Activated CD4-positive, alpha-beta T cell treated with anti-CD3 and anti-CD28 coated beads for 36 hours (primary cell): Measurements from ENCODE around the gene SCP2. TPM values are rescaled to one million over a fixed set of nuclear protein-coding genes. Genes with fewer than 3 reads are reported as not detected.

ENCODE experiments used
- ATAC-seq: fragments of 200-7000 bp; cut with Tn5 transposase; one replicate; pipeline ENCODE4 v1.10.0; 2021; ENCODE audit warnings: mild to moderate bottlenecking, moderate library complexity
- CTCF ChIA-PET: fragments of 350-600 bp; sonication (Branson Sonifier 250); formaldehyde crosslinking; loops from one replicate; lab custom pipeline; 2021; ENCODE audit warnings: antibody characterized with exemption; lab: Charles Lee
- POLR2A ChIA-PET: fragments of 350-600 bp; sonication (Branson Sonifier 250); formaldehyde crosslinking; loops from one replicate; lab custom pipeline; 2021; ENCODE audit warnings: antibody characterized with exemption, inconsistent platforms; lab: Charles Lee
- DNase-seq: peaks from one replicate; pipeline ENCODE4 v3.0.0-alpha.2; 2020
- H3K27ac Mint-ChIP-seq: one replicate; pipeline ENCODE4 v1.8.0; 2021; ENCODE audit warnings: mixed read lengths
- H3K27me3 Mint-ChIP-seq: one replicate; pipeline ENCODE4 v1.8.0; 2021; ENCODE audit warnings: mixed read lengths
- H3K36me3 Mint-ChIP-seq: one replicate; pipeline ENCODE4 v1.8.0; 2021; ENCODE audit warnings: low read depth, mixed read lengths
- H3K4me1 Mint-ChIP-seq: one replicate; pipeline ENCODE4 v1.8.0; 2021; ENCODE audit warnings: mixed read lengths
- H3K4me3 Mint-ChIP-seq: one replicate; pipeline ENCODE4 v1.8.0; 2021; ENCODE audit warnings: mild to moderate bottlenecking, moderate library complexity, mixed read lengths
- H3K9me3 Mint-ChIP-seq: one replicate; pipeline ENCODE4 v1.8.0; 2021; ENCODE audit warnings: low read depth, mixed read lengths
- intact Hi-C, 2 experiments: fragments of 100-400 bp; cut with DNase I in 1 of 2; cut with micrococcal nuclease in 1 of 2; formaldehyde crosslinking; loops; one replicate each; pipeline versions ENCODE4 v1.14.2 to v1.15.1; 2022 to 2024; cut with DNase I, micrococcal nuclease
- total RNA-seq, 2 experiments: library from RNA; stranded (reverse); gene quantifications; one replicate each; pipeline ENCODE4 v1.2.3, GENCODE V29; 2021

The SCP2 gene
- total RNA-seq, 2 experiments from 2014 or later, result 46.6 to 67.1 TPM

DNA sequence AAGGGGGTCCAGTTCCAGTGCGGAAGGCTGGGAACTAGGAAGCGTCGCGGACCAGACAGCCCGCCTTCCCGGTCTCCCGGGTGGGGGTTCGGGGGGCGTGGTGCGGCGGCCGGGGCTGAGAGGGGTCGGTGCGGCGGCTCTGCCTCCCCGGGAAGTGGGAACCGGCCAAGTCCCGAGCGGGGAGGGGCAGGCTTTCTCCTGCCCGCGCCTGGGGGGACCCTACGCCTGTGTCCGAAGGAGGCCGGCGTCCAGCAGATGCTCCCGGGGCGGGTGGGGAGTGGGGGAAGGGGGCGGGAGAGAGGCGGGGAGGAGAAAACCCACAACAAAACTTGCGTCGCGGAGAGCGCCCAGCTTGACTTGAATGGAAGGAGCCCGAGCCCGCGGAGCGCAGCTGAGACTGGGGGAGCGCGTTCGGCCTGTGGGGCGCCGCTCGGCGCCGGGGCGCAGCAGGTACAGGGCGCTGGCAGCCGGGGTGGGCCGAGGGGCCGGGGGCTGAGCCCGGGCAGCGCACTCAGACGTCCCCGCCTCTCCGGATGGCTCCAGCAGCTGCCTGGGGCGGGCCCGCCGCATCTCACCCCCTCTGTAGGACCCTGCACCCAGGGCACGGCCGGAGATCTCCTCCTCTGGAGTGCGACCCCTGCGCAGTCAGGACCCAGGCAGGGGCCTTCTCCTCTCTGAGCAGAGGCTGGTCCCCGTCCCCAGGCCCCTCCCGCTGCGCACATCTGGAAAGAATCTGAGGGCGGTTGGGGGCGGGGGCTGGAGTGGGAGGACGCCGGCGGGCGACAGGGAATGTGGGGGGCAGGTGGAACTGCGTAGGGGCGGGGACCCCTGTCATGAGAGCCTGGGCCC, 135.0 kb downstream of the SCP2 start, which contains the start of gene PODN:
PODN (plus strand) TSS at position 355 of the 849 bp plus-strand sequence. CDS start 7,643 bp downstream, outside the sequence.
- DNase-seq, result peak; percentile 34
- ATAC-seq, result peak; percentile 47
- Mint-ChIP-seq H3K27me3 (peaks cover 37% of the 10 kb centered on the region), H3K27ac (no peak within 1 kb of the TSS), H3K4me3 (peak within 1 kb of the TSS; percentile 40), H3K4me1 (peaks cover 4% of the 10 kb centered on the region), H3K36me3 (no peaks in the 10 kb centered on the region), H3K9me3 (no peaks in the 10 kb centered on the region)
- intact Hi-C loops, result loop anchor here in 1 of 2 experiments (10.0 kb wide), 1 partner anchor 123 kb away; no protein-coding TSS in a partner anchor
- POLR2A ChIA-PET, result no interaction called here
- CTCF ChIA-PET, result interaction anchor here (1.1 kb wide), 1 partner anchor 120 kb away, joined by 3 read pairs; no protein-coding TSS in a partner anchor

DNA sequence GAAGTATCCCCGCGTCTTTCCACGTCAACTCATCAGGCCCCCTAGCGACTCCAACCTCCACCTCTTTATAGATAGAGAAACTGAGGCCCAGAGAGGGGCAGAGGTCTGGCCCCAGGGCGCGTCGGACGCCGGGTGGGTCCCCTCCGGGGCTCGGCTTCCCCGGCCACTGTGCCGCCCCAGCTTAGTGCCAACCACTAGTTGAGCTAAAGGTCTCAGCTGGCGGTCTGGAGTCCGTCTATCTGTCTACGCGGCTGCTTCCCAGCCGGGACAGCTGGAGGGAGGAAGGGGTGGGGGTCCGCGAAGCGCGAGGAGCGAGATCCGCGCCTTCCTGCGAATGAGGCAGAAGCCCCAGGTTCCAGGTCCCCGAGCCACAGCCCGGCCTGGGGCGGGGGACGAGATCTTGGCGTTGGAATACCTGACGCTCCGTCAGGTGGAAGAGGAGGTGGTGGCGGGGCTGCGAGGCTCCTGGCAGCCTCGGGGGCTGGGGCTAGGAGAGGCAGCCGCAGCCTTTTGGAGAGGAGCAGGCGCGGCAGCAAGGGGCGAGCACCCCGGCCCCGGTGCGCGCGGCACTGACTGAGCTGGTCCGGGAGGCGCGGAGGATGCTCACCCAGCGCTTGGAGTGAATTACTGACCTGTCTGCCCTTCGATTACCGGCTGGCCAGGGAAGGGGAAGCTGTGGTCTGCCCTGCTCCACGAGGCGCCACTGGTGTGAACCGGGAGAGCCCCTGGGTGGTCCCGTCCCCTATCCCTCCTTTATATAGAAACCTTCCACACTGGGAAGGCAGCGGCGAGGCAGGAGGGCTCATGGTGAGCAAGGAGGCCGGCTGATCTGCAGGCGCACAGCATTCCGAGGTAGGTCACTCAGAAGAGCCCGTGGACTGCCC, 135.9 kb downstream of the SCP2 start:
- Mint-ChIP-seq H3K27me3 (peaks cover 37% of the 10 kb centered on the region), H3K9me3 (no peaks in the 10 kb centered on the region), H3K27ac (no peak overlapping the region), H3K4me1 (peaks cover 4% of the 10 kb centered on the region), H3K36me3 (no peaks in the 10 kb centered on the region), H3K4me3 (peak overlapping the region; percentile 40)
- ChIA-PET POLR2A (no interaction called here), CTCF (interaction anchor here (1.1 kb wide), 1 partner anchor 119 kb away, joined by 3 read pairs; no protein-coding TSS in a partner anchor)
- no peak for ATAC-seq
- intact Hi-C loops, result loop anchor here in 1 of 2 experiments (10.0 kb wide), 1 partner anchor 122 kb away; no protein-coding TSS in a partner anchor
- no peak for DNase-seq

DNA sequence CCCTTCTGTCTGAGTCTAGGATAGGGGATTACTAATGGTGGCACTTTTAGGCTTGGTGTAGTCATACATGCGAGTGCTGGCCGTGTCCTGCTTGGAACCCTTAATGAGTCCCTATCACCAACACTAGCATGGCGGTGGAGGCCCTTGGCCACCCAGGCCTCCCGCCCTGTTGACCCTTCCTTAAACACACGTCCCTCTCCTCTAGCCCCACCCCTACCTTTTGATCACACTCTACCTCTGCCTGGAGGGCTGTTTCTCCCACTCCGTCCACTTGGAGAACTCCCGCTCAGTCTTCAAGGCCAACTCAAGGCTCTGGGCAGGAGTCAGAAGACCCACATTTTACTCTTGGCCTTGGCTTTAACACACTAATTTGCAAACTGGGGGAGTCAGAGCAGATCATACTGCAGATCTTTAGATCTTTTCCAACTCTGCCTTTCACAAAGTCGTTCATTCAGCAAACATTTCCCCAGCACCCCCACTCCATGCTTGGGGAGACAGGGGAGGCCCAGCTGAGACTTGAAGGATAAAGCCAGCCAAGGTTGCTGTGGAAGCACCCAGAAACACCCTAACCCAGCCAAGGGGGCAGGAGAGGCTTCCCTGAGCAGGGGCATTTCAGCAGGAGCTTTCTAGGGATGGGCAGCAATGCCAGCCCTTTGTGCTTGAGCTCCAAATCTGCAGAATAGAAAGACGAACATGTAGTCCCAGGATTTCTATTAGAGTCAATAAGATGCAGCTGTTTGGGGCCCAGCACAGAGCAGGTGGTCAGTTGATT, 136.9 kb downstream of the SCP2 start:
- ChIA-PET POLR2A (no interaction called here), CTCF (interaction anchor here (0.7 kb wide), 1 partner anchor 21 kb away, joined by 3 read pairs; no protein-coding TSS in a partner anchor)
- no peak overlapping the region for H3K27ac Mint-ChIP-seq

DNA sequence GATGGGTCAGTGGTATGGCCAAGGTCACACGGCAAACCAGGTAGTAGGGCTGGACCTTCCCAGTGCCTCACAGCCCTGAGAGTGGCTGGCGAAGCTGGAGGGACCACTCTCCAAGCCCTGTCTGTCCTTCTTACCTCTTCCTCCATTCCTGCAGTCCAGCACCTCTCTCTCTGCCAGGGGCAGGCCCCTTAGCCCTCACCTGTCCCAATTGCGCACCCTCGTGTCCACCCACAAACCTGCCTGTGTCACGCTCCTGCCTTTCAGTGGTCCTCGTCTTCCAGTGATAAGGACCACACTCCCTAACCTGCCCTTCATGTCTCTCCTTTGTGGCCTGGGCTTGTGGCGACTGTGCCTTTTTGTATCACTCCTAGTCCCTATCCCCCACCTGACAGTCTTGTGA, 138.3 kb downstream of the SCP2 start:
- DNase-seq (no peak), ATAC-seq (no peak)
- POLR2A ChIA-PET, result no interaction called here

More for the DNA sequence above, 136.9 kb downstream of the SCP2 start:
- peaks cover 4% of the 10 kb centered on the region for H3K4me1 Mint-ChIP-seq
- DNase-seq, result no peak
- no peak overlapping the region for H3K4me3 Mint-ChIP-seq
- no peaks in the 10 kb centered on the region for H3K36me3 Mint-ChIP-seq
- no peaks in the 10 kb centered on the region for H3K9me3 Mint-ChIP-seq
- intact Hi-C loops, result loop anchor here in 1 of 2 experiments (10.0 kb wide), 1 partner anchor 121 kb away; no protein-coding TSS in a partner anchor
- ATAC-seq, result no peak
- H3K27me3 Mint-ChIP-seq, result peaks cover 37% of the 10 kb centered on the region

DNA sequence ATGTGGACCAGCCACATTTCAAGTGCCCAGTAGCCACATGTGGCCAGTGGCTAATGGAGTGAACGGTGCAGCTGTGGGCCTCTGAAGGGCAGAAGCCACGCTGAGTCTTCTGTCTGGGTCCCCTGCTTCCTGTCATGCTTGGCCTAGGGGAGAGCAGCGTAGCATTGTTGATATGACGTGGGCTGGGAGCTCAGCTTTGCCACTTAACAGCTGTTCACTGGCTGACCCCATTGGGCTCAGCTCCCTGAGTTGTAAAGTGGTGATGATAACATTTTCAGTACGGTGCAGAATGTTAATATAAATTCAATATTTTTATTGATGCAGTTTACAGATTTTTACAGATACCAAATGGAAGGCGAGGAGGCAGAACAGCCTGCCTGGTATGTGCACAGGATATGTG, 139.4 kb downstream of the SCP2 start:
- ATAC-seq (no peak), DNase-seq (no peak)
- Mint-ChIP-seq H3K4me1 (peaks cover 4% of the 10 kb centered on the region), H3K36me3 (no peaks in the 10 kb centered on the region), H3K9me3 (no peaks in the 10 kb centered on the region), H3K27me3 (peaks cover 23% of the 10 kb centered on the region), H3K4me3 (no peak overlapping the region), H3K27ac (no peak overlapping the region)
- intact Hi-C loops, result loop anchor here in 1 of 2 experiments (10.0 kb wide), 1 partner anchor 118 kb away; no protein-coding TSS in a partner anchor
- ChIA-PET CTCF (interaction anchor here (0.6 to 1.0 kb wide), 2 partner anchors 10 to 14 kb away, joined by 3 read pairs; no protein-coding TSS in a partner anchor), POLR2A (no interaction called here)

More for the DNA sequence above, 138.3 kb downstream of the SCP2 start:
- Mint-ChIP-seq H3K36me3 (no peaks in the 10 kb centered on the region), H3K27me3 (peaks cover 33% of the 10 kb centered on the region), H3K27ac (no peak overlapping the region), H3K9me3 (no peaks in the 10 kb centered on the region), H3K4me1 (peaks cover 4% of the 10 kb centered on the region), H3K4me3 (no peak overlapping the region)
- intact Hi-C loops, result loop anchor here in 1 of 2 experiments (10.0 kb wide), 1 partner anchor 119 kb away; no protein-coding TSS in a partner anchor
- CTCF ChIA-PET, result no interaction called here

DNA sequence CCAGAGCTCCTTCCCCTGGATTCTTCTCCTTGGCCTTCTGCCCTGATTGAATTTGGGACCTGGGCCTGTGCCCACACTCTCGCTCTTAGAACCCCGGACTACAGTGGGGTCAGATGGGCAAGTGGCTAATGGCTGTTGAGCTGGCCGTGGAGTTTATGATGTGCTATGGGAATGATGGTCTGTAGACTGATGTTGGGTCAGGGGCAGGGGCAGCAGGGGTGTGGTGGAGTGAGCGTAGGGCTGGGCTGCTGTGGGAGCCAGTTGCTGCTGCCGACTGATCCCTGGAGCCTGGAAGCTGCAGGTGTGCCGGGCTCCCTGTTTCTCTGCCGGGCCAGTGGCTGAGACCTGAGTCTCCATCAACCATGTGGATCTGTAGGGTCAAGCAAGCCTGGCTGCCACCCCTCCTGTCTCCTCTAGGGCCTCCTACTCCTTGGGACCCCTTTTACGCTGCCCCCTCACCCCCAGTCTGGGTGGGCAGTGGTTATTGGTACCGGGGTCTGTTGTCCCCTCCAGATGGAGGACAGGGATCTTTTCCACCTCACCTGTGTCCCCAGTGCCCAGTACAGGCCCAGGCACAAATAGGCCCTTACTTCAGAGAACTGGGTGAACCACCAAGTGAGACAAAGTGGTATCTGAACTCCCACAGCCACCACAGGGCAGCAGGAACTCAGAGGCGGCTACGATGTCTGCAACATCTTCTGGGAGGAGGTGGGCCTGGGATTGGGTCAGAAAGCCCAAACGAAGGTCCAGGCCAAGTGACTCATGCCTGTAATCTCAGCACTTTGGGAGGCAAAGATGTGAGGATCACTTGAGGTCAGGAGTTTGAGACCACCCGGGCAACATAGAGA, 140.0 kb downstream of the SCP2 start:
- no peak overlapping the region for H3K27ac Mint-ChIP-seq
- H3K27me3 Mint-ChIP-seq, result peaks cover 21% of the 10 kb centered on the region
- DNase-seq (no peak), ATAC-seq (no peak)
- intact Hi-C loops, result loop anchor here in 1 of 2 experiments (10.0 kb wide), 1 partner anchor 118 kb away; no protein-coding TSS in a partner anchor
- H3K9me3 Mint-ChIP-seq, result no peaks in the 10 kb centered on the region
- no peak overlapping the region for H3K4me3 Mint-ChIP-seq
- H3K4me1 Mint-ChIP-seq, result peaks cover 4% of the 10 kb centered on the region
- H3K36me3 Mint-ChIP-seq, result no peaks in the 10 kb centered on the region
- ChIA-PET POLR2A (no interaction called here), CTCF (interaction anchor here (0.6 to 1.0 kb wide), 3 partner anchors 9 to 14 kb away, joined by 3 read pairs; no protein-coding TSS in a partner anchor)

DNA sequence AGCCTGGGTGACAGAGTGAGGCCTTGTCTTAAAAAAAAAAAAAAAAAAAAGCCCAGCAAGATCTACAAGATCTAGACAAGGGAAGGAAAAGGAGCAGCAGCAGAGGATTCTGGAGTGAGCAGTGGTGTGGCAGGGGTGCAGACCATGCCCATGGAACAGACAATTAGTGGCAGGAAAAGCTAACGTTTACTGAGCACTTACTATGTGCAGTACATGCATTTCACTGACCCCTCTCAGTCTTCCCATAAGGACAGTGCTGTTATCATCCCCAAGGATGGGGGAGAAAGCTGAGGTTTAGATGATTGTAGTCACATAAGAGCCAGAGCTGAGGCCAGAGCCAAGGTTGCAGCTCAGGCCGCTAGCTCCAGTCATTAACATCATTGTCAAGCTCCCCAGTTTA, 140.8 kb downstream of the SCP2 start:
- ATAC-seq (no peak), DNase-seq (no peak)
- H3K27ac Mint-ChIP-seq, result no peak overlapping the region
- peaks cover 21% of the 10 kb centered on the region for H3K27me3 Mint-ChIP-seq
- ChIA-PET CTCF (interaction anchor here (0.6 to 1.3 kb wide), 4 partner anchors 11 to 191 kb away, joined by 3 read pairs; no protein-coding TSS in a partner anchor), POLR2A (interaction anchor here (0.6 kb wide), 1 partner anchor 293 kb away, joined by 6 read pairs; no protein-coding TSS in a partner anchor)
- no peak overlapping the region for H3K4me3 Mint-ChIP-seq
- no peaks in the 10 kb centered on the region for H3K9me3 Mint-ChIP-seq
- H3K36me3 Mint-ChIP-seq, result no peaks in the 10 kb centered on the region
- intact Hi-C loops, result loop anchor here in 1 of 2 experiments (10.0 kb wide), 1 partner anchor 117 kb away; no protein-coding TSS in a partner anchor
- peaks cover 4% of the 10 kb centered on the region for H3K4me1 Mint-ChIP-seq

DNA sequence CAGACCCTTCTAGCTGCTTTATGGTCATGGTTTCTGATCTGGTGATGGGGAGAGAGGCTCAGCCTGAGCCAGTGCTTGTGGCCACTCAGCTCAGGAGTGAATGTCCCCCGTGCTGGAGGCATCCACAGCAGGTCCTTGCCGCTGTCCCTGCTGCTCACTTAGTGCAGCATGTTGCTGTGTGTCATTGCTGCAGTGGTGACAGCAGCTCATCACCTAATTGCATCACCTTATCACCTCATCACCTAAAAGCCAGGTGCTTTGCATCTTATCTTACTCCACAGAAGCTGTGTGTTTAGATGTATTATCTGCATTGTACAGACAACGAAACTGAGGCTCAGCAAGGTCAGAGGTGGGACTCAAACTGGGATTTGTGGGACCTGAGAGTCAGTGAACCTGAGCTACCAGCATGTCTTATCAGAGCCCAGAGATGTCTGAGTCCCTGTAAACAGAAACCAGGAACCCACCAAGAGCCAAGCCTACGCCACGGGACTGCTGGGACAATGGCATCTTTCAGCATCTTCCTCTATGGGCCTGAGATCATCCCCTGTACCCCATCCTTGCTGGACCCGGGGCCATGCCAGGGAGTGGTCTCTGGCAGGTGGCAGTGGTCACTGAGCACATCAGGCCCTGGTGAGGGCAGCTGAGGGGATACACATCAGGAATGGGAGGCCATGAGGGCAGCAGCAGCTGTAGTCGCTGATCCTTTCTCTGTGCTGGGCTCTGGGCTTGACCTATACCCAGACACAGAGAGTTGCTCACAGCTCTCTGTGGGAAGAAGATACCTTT, 141.4 kb downstream of the SCP2 start:
- no peaks in the 10 kb centered on the region for H3K36me3 Mint-ChIP-seq
- H3K4me3 Mint-ChIP-seq, result no peak overlapping the region
- POLR2A ChIA-PET, result interaction anchor here (0.6 kb wide), 1 partner anchor 294 kb away, joined by 6 read pairs; no protein-coding TSS in a partner anchor
- DNase-seq (no peak), ATAC-seq (no peak)
- intact Hi-C loops, result loop anchor here in 1 of 2 experiments (10.0 kb wide), 1 partner anchor 116 kb away; no protein-coding TSS in a partner anchor
- CTCF ChIA-PET, result interaction anchor here (0.5 to 1.3 kb wide), 6 partner anchors 10 to 295 kb away, joined by 3 to 4 read pairs (median 3); no protein-coding TSS in a partner anchor
- H3K27ac Mint-ChIP-seq, result no peak overlapping the region
- no peaks in the 10 kb centered on the region for H3K9me3 Mint-ChIP-seq
- H3K27me3 Mint-ChIP-seq, result peaks cover 14% of the 10 kb centered on the region
- H3K4me1 Mint-ChIP-seq, result no peaks in the 10 kb centered on the region

DNA sequence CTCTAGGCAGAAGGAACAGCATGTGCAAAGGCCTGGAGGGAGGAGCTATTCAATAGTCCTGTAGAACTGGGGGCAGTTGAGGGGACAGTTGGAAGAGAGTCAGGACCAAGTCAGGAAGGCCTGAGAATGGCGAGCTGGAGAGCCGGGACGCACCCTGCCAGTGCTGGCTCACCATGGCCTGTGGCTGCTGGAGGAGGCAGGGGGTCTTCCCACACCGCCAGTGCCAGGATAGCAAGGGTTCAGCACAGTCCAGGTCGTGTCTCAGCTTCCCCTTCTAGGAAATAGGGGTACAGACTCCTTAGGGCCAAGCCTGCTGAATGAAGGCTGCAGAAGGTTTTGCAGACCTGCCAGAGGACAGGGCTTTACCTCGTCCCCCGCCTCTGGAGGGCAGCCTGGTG, 142.2 kb downstream of the SCP2 start:
- Mint-ChIP-seq H3K9me3 (no peaks in the 10 kb centered on the region), H3K27me3 (peaks cover 8% of the 10 kb centered on the region), H3K4me1 (no peaks in the 10 kb centered on the region), H3K4me3 (no peak overlapping the region), H3K36me3 (no peaks in the 10 kb centered on the region), H3K27ac (no peak overlapping the region)
- ATAC-seq (no peak), DNase-seq (no peak)
- intact Hi-C loops, result loop anchor here in 1 of 2 experiments (10.0 kb wide), 1 partner anchor 116 kb away; no protein-coding TSS in a partner anchor
- POLR2A ChIA-PET, result no interaction called here
- CTCF ChIA-PET, result interaction anchor here (0.5 kb wide), 1 partner anchor 296 kb away, joined by 4 read pairs; no protein-coding TSS in a partner anchor
